Measurements from ENCODE around the gene ARFGEF3. TPM values are rescaled to one million over a fixed set of nuclear protein-coding genes. Genes with fewer than 3 reads are reported as not detected.

The ARFGEF3 gene
- polyA plus RNA-seq, 4 donors: 1.2 to 8.6 (median 5.8) TPM

- DNase-seq (ENCODE audit: low read depth in 4 of 4, low spot score in 3 of 4): no peak
These were observed 594 bp downstream of the ARFGEF3 start for GRCh38 chr6:138162111-138162954.

- DNase-seq (ENCODE audit: low read depth in 4 of 4, low spot score in 3 of 4): no peak
These were observed 1.3 kb downstream of the ARFGEF3 start for GRCh38 chr6:138162955-138163575.

- DNase-seq (ENCODE audit: low read depth in 4 of 4, low spot score in 3 of 4): no peak
These were observed 13.9 kb downstream of the ARFGEF3 start for GRCh38 chr6:138175596-138175995.

- DNase-seq (ENCODE audit: low read depth in 4 of 4, low spot score in 3 of 4): no peak
These were observed 15.0 kb downstream of the ARFGEF3 start for GRCh38 chr6:138176652-138177232.

- DNase-seq (ENCODE audit: low read depth in 4 of 4, low spot score in 3 of 4): no peak
These were observed 21.4 kb downstream of the ARFGEF3 start for GRCh38 chr6:138182939-138183789.

GRCh38 chr6:138183790-138184134, 22.0 kb downstream of the ARFGEF3 start:
- DNase-seq (ENCODE audit: low read depth in 4 of 4, low spot score in 3 of 4): no peak

GRCh38 chr6:138184230-138184629, 22.5 kb downstream of the ARFGEF3 start:
- DNase-seq (ENCODE audit: low read depth in 4 of 4, low spot score in 3 of 4): no peak

GRCh38 chr6:138187156-138187555, 25.4 kb downstream of the ARFGEF3 start:
- no peak for DNase-seq (ENCODE audit: low read depth in 4 of 4, low spot score in 3 of 4)

GRCh38 chr6:138188278-138188941, 26.7 kb downstream of the ARFGEF3 start:
- no peak for DNase-seq (ENCODE audit: low read depth in 4 of 4, low spot score in 3 of 4)

- no peak for DNase-seq (ENCODE audit: low read depth in 4 of 4, low spot score in 3 of 4)
These were observed 32.5 kb downstream of the ARFGEF3 start for GRCh38 chr6:138194287-138194686.

- DNase-seq (ENCODE audit: low read depth in 4 of 4, low spot score in 3 of 4): no peak
These were observed 34.5 kb downstream of the ARFGEF3 start for GRCh38 chr6:138196122-138196738.

GRCh38 chr6:138197570-138197969, 35.8 kb downstream of the ARFGEF3 start:
- no peak for DNase-seq (ENCODE audit: low read depth in 4 of 4, low spot score in 3 of 4)

- DNase-seq (ENCODE audit: low read depth in 4 of 4, low spot score in 3 of 4): no peak
These were observed 36.8 kb downstream of the ARFGEF3 start for GRCh38 chr6:138198430-138199091.

GRCh38 chr6:138201836-138202235, 40.1 kb downstream of the ARFGEF3 start:
- no peak for DNase-seq (ENCODE audit: low read depth in 4 of 4, low spot score in 3 of 4)

- no peak for DNase-seq (ENCODE audit: low read depth in 4 of 4, low spot score in 3 of 4)
These were observed 41.6 kb downstream of the ARFGEF3 start for GRCh38 chr6:138203315-138203714.

- DNase-seq (ENCODE audit: low read depth in 4 of 4, low spot score in 3 of 4): no peak
These were observed 42.6 kb downstream of the ARFGEF3 start for GRCh38 chr6:138204303-138204702.

- no peak for DNase-seq (ENCODE audit: low read depth in 4 of 4, low spot score in 3 of 4)
These were observed 43.1 kb downstream of the ARFGEF3 start for GRCh38 chr6:138204792-138205384.

GRCh38 chr6:138205437-138206094, 43.8 kb downstream of the ARFGEF3 start:
- DNase-seq (ENCODE audit: low read depth in 4 of 4, low spot score in 3 of 4): no peak

- DNase-seq (ENCODE audit: low read depth in 4 of 4, low spot score in 3 of 4): no peak
These were observed 45.1 kb downstream of the ARFGEF3 start for GRCh38 chr6:138206862-138207261.
